Measurements from ENCODE around the gene DNAH9. TPM values are rescaled to one million over a fixed set of nuclear protein-coding genes. Genes with fewer than 3 reads are reported as not detected.

The DNAH9 gene
- total RNA-seq, 4 donors from 2014 or later, result not detected

DNA sequence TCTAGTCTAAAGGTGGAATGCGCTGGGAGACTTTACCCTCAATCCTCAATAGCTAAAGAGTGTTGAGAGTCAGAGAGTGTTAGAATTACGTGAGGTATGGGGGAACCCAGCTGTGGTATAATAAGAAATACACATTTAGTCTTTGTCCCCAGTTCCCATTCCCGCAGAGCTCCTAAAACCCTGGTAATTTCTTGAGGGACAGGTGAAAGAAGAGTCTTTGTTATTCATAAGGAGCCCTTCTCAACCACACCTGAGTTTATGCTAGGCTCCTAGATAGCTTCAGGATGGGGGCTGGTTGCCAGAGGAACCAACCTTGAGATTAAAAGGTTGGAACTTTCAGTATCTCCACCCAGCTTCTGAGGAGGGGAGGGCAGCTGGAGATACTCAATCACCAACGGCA is 393.2 kb downstream of the DNAH9 start:
- in situ Hi-C loops (cut with MboI; ENCODE audit: low sequenced_read_pairs in 4 of 4) (loop anchor here in 1 of 4 donors (25.0 kb wide), 1 partner anchor 1254 kb away; the partner anchor contains the start of gene TMEM220), intact Hi-C loops (cut with DNase I; ENCODE audit: low total_unique reads) (loop anchor here (10.0 kb wide), 1 partner anchor 1023 kb away; the partner anchor contains the start of gene ELAC2)
- H3K36me3 ChIP-seq, result peaks cover 0 to 40% of the 10 kb centered on the region in 2 donors
- peaks cover 7 to 11% of the 10 kb centered on the region in 2 donors for H3K4me1 ChIP-seq
- TF ChIP-seq, protein P1, sequence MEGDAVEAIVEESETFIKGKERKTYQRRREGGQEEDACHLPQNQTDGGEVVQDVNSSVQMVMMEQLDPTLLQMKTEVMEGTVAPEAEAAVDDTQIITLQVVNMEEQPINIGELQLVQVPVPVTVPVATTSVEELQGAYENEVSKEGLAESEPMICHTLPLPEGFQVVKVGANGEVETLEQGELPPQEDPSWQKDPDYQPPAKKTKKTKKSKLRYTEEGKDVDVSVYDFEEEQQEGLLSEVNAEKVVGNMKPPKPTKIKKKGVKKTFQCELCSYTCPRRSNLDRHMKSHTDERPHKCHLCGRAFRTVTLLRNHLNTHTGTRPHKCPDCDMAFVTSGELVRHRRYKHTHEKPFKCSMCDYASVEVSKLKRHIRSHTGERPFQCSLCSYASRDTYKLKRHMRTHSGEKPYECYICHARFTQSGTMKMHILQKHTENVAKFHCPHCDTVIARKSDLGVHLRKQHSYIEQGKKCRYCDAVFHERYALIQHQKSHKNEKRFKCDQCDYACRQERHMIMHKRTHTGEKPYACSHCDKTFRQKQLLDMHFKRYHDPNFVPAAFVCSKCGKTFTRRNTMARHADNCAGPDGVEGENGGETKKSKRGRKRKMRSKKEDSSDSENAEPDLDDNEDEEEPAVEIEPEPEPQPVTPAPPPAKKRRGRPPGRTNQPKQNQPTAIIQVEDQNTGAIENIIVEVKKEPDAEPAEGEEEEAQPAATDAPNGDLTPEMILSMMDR (IDR thresholded peaks at IDR 0.05 in 4 of 5, conservative IDR thresholded peaks at IDR 0.05 in 1 of 5), result no peak
- no peak for TF ChIP-seq POLR2A (IDR thresholded peaks at IDR 0.05)
- no peaks in the 10 kb centered on the region for H3K27me3 ChIP-seq
- ATAC-seq (no peak), DNase-seq (no peak)
- H3K4me3 ChIP-seq, result no peak overlapping the region
- H3K27ac ChIP-seq, result no peak overlapping the region
- H3K9me3 ChIP-seq, result no peaks in the 10 kb centered on the region

DNA sequence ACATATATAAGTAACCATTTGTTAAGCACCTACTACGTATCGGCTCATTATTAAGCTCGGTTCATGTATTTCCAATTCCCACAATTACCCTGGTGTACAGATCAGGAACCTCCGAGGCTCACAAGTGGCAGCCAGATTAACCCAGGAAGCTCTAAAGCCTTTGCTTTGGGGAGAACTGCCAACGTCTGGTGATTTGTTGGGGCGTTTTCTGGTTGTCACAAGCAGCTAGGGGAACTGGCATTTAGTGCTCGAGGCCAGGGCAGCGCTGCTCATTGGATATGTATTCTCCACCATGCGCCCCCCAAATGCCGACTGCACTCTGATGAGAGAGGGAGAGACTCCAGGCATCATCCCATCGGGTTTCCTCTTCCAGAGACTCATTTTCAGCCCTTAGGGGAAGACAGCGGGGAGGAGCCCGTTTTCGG is 398.5 kb downstream of the DNAH9 start:
- Histone ChIP-seq H3K27ac (peak overlapping the region; percentile 90 to 95 (median 93)), H3K27me3 (no peaks in the 10 kb centered on the region), H3K36me3 (peaks cover 0 to 6% of the 10 kb centered on the region in 2 donors), H3K4me3 (peak overlapping the region; percentile 85 to 94 (median 92)), H3K4me1 (peaks cover 7 to 11% of the 10 kb centered on the region in 2 donors), H3K9me3 (no peaks in the 10 kb centered on the region)
- in situ Hi-C loops (cut with MboI; ENCODE audit: low sequenced_read_pairs in 4 of 4) (loop anchor here in 1 of 4 donors (25.0 kb wide), 1 partner anchor 1259 kb away; the partner anchor contains the start of gene TMEM220), intact Hi-C loops (cut with DNase I; ENCODE audit: low total_unique reads) (loop anchor here (1.0 to 10.0 kb wide), 3 partner anchors 24 to 1018 kb away; partner anchors contain the start of genes ELAC2 and MAP2K4)
- peak; percentile 19 to 37 for DNase-seq
- TF ChIP-seq POLR2A (IDR thresholded peaks at IDR 0.05), result no peak
- TF ChIP-seq, protein P1 (IDR thresholded peaks at IDR 0.05 in 4 of 5, conservative IDR thresholded peaks at IDR 0.05 in 1 of 5), result peak in 3 of 5 experiments; percentile 5 to 35 (median 19)
- peak; percentile 42 to 48 for ATAC-seq

DNA sequence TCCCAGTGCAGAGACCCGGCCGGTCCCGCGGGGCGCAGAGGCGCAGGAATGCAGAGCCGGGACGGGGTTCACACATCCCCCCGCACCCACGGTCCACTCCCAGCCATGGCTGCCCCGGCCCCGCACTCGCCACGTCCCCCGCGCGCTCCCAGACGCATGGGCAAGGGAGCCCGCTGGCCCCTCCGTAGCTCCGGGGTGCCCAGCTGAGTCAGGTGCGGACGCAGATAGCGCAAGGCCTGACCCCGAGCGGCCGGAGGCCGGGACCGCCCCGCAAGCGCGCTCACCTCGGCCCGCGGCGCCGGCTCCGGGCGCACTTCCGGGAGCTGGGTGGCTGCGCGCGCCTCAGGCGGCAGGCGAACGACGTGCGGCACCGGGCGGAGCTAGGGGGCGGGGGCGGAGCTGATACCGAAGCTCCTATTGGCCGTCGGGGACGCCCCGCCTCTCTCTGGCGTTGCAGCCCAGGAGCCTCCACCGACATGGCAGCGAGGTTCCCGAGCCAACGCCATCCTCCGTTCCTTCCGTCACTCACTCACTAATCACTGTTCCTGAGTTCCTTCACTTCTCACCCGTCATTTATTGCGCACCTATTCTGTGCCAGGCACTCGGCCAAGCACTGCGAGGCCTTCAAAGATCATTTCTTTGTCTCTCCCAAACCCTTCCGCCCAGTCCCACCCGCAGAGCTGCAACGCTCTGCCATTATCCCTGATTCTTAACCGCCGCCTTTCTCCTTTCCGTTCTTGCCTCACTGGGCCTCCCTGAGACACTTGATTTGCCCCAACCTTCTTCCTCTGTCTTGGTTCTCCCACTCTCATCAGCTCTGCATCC is 399.1 kb downstream of the DNAH9 start, which contains the start of gene ZNF18:
ZNF18 (minus strand) TSS at position 329 of the 825 bp plus-strand sequence. CDS start 4,646 bp downstream, outside the sequence.
- peaks cover 0 to under 1% of the 10 kb centered on the region in 2 donors for H3K36me3 ChIP-seq
- in situ Hi-C loops (cut with MboI; ENCODE audit: low sequenced_read_pairs in 4 of 4) (loop anchor here in 1 of 4 donors (25.0 kb wide), 1 partner anchor 1260 kb away; the partner anchor contains the start of gene TMEM220), intact Hi-C loops (cut with DNase I; ENCODE audit: low total_unique reads) (loop anchor here (1.0 to 10.0 kb wide), 3 partner anchors 23 to 1017 kb away; partner anchors contain the start of genes ELAC2 and MAP2K4)
- peaks cover 7 to 11% of the 10 kb centered on the region in 2 donors for H3K4me1 ChIP-seq
- no peaks in the 10 kb centered on the region for H3K9me3 ChIP-seq
- no peaks in the 10 kb centered on the region for H3K27me3 ChIP-seq
- H3K4me3 ChIP-seq, result peak within 1 kb of the TSS; percentile 85 to 94 (median 92)
- peak; percentile 96 for DNase-seq
- ATAC-seq, result peak; percentile 92 to 93
- TF ChIP-seq, protein P1 (IDR thresholded peaks at IDR 0.05 in 4 of 5, conservative IDR thresholded peaks at IDR 0.05 in 1 of 5), result no peak
- TF ChIP-seq POLR2A (IDR thresholded peaks at IDR 0.05), result peak; percentile 98
- H3K27ac ChIP-seq, result peak within 1 kb of the TSS; percentile 90 to 95 (median 93)

DNA sequence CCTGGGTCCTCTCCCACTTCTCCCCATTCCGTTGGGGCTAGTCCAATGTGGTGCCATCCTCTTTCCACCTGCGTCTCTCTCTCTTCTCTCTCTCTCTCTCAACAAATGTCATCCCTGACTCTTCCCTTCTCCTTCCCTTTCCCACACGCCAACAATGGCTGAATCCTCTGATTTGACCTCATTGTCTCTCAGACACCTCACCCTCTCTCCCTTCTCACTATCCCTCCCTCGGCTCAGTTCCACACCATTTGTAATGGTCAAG is 399.6 kb downstream of the DNAH9 start:
- no peak for ATAC-seq
- intact Hi-C loops (cut with DNase I; ENCODE audit: low total_unique reads), result loop anchor here (1.0 to 10.0 kb wide), 3 partner anchors 22 to 1017 kb away; partner anchors contain the start of genes ELAC2 and MAP2K4

More for the DNA sequence above, 399.6 kb downstream of the DNAH9 start:
- TF ChIP-seq POLR2A (IDR thresholded peaks at IDR 0.05), result no peak
- TF ChIP-seq, protein P1 (IDR thresholded peaks at IDR 0.05 in 4 of 5, conservative IDR thresholded peaks at IDR 0.05 in 1 of 5), result no peak
- Histone ChIP-seq H3K27me3 (no peaks in the 10 kb centered on the region), H3K27ac (peak overlapping the region; percentile 90 to 95 (median 93)), H3K4me1 (peaks cover 7 to 11% of the 10 kb centered on the region in 2 donors), H3K36me3 (no peaks in the 10 kb centered on the region), H3K9me3 (no peaks in the 10 kb centered on the region), H3K4me3 (peak overlapping the region; percentile 85 to 94 (median 92))
- in situ Hi-C loops (cut with MboI; ENCODE audit: low sequenced_read_pairs in 4 of 4), result loop anchor here in 1 of 4 donors (25.0 kb wide), 1 partner anchor 1261 kb away; the partner anchor contains the start of gene TMEM220
- DNase-seq, result peak in 1 of 2 donors; percentile 12

Measured in gastrocnemius medialis (tissue), 4 donors.